HG02840 (cell line): ENCODE data around the gene EYA4.

ENCODE experiments used
- ATAC-seq: cut with Tn5 transposase; IDR thresholded peaks from one replicate; pipeline ENCODE4 v1.9.1; 2021; ENCODE audit warnings: mild to moderate bottlenecking, moderate library complexity, moderate number of reproducible peaks; ENCODE audit not compliant: unreplicated experiment, low FRiP score

The EYA4 gene

GRCh38 chr6:133502441-133503335, 261.5 kb downstream of the EYA4 start:
- ATAC-seq = no peak

DNA sequence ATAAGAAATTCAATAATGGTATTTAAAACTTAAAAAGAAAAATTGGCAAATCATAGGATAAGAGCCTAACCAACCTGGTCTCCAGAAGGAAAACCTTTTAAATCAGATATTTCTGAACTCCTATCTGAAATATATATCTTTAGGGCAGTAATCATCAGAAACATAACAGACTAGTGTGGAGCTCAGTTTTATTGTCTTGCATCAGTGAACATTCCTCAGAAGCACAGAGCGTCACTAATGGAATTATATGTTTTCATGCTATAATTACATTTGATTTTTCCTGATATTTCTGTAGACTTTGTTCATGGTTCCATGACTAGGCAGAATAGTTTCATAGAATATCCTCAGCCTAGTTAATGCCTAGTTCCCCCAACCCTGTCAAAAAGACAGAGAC, 262.2 kb downstream of the EYA4 start:
- ATAC-seq = no peak

- no peak for ATAC-seq
Observed at GRCh38 chr6:133504158-133504557, 263.0 kb downstream of the EYA4 start.

DNA sequence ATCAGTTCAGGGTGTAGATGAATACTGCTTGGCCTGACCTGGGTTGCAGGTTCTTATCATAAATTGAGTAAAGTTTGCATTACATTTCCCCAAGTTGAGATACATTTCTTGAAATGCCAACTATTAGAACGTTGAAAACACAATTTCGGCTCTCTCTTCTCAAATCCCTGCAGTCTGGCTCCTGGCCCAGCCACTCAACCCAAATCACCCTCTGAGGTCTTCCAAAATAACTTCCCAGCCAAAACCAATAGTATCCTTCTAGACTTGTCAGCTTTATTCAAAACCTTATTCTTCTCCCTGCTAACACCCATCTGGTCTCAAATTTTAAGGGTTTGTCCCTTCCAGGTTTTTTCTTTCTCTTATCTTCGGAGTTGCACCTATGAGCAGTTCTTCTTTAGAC, 263.6 kb downstream of the EYA4 start:
- no peak for ATAC-seq

DNA sequence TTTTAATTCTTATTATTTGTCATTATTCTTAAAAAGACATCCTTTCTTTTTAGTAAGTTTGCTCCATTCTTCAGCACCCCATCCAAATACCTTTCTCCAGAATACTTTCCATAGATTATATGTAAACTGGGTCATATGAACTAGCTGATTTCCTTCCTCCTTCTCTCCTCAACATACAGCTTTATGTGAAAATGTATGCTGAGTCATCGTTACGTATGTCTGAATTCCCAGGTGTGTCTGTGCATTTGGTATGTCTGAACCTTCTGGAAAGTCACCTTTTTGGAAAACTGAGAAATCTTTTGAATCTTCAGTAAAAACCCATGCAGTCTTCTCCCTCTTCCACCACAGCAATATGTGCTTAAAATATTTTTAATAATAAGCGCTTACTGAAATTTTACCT, 264.5 kb downstream of the EYA4 start:
- no peak for ATAC-seq

GRCh38 chr6:133512410-133513016, 271.4 kb downstream of the EYA4 start:
- ATAC-seq = no peak

DNA sequence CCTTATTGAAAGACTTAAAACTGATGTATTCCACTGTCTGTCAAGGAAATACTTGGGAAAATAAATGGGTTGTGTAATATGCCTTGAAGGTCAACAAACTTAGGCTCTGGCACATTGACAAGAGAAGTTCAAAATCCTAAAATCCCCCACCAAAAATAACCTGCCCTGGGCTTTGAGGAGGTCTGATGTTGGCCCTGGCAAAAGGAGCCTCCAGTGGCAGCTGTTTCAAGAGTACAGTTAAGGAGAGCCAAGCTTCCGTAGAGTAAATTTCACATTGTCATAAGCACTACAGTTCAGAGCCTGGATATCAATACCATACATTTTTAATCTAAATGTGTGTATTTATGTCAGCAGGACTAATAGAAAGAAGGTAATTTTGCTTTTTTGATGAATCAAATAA, 282.7 kb downstream of the EYA4 start:
- no peak for ATAC-seq

DNA sequence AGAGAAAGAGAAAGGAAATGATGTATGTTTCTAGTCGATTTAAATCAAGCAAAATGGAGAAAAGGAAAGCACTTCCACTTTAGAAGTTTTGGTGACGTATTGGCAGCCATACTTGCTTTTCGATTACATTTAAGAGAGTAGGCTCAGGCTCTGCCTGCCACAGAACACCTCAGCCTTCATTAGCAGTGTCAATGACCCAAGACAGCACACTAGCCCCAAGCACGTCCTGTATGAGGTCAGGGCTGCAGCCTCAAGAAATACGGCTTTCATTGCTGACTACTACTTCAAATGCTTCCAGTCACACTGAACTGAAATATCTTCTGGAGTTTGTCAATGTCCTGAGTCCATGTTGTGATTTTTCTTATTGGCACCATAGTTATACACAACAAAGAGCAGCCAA, 285.3 kb downstream of the EYA4 start:
- ATAC-seq = no peak

- no peak for ATAC-seq
Observed at GRCh38 chr6:133528566-133528965, 287.4 kb downstream of the EYA4 start.

DNA sequence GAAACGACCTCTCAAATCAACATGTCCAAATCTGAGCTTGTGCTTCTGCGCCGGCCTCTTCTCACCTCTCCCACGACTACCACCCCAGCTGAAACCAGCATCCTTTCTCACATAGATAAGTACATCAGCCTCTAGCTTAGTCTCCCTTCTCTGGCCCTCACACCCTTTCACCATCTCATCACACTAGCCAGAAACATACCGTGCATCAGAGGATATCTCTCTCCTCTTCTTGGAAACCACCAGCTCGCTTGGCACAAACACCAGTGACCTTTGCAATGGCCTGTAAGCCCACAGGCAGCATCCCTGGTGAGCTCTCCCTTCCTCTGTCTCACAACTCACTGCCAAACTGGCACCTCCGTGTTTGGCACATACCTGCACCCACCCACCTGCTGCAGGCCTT, 291.8 kb downstream of the EYA4 start:
- no peak for ATAC-seq

- ATAC-seq = no peak
Observed at GRCh38 chr6:133539502-133540259, 298.5 kb downstream of the EYA4 start.

DNA sequence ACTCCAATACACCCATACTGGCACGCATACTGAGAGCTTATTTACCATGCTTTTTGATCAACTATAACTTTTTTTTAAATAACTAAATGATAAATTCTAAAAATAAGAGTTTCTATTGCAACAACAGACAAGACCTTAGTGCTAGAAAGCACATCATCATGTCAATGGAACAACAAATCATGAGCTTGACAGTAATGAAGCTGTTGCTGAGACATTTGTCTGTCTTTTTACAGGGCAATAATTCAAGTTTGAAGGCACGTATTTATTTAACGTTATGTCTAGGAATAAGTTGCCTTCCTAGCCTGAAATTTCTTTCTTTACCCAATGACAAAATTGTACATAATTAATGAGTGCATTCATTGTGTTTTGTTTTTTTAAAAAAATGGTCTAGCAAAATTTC, 299.2 kb downstream of the EYA4 start:
- ATAC-seq = no peak

DNA sequence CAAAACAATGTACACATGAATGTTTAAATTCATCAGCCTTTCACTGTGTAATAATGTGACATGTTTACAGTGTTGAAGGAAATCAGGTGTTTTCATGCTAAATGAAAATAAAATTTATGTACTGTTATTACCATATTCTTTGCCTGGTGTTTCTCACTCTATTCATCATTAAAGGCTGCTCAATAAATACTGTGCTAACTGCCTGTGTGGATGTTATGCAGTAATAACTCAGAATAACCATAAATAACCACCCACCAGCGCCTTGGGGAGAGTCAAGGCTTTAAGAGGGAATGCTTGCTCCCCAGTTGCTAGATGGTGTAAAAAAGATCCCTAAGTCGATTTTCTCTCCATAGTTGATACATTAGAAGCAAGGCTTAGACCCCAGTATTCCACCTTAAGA, 299.9 kb downstream of the EYA4 start:
- no peak for ATAC-seq

- no peak for ATAC-seq
Observed at GRCh38 chr6:133542056-133542821, 301.1 kb downstream of the EYA4 start.

DNA sequence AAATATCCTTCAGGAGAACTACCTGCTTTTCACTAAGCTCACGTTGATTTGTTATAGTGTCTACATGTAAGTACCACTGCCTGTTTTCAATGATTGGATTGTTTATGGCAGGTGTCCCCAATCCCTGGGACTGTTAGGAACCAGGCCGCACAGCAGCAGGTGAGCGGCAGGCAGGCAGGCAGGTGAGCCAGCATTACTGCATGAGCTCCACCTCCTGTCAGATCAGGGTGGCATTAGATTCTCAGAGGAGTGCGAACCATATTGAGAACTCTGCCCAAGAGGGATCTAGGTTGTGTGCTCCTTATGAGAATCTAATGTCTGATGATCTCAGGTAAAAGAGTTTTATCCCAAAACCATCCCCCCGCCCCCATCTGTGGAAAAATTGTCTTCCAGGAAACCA, 303.3 kb downstream of the EYA4 start:
- ATAC-seq = no peak

- ATAC-seq = no peak
Observed at GRCh38 chr6:133546098-133546497, 304.9 kb downstream of the EYA4 start.

GRCh38 chr6:133547136-133547535, 306.0 kb downstream of the EYA4 start:
- ATAC-seq = no peak

- ATAC-seq = no peak
Observed at GRCh38 chr6:133548423-133549159, 307.4 kb downstream of the EYA4 start.

GRCh38 chr6:133549371-133549801, 308.2 kb downstream of the EYA4 start:
- no peak for ATAC-seq

GRCh38 chr6:133550026-133550425, 308.9 kb downstream of the EYA4 start:
- ATAC-seq = no peak
